ENCODE measurements around the gene UGT1A3.

The UGT1A3 gene

GRCh38 chr2:233768076-233768475 lies 39.2 kb downstream of the UGT1A3 start:
- H3K4me3 ChIP-seq (ENCODE audit: control insufficient read depth, low read depth, low read length), result no peak overlapping the region
- DNase-seq (ENCODE audit: low read depth), result no peak
- TF ChIP-seq CTCF (conservative IDR thresholded peaks at IDR 0.05; ENCODE audit: control insufficient read depth, insufficient read depth, low read depth, low read length), result no peak

- DNase-seq (ENCODE audit: low read depth), result no peak
- no peak overlapping the region for H3K4me3 ChIP-seq (ENCODE audit: control insufficient read depth, low read depth, low read length)
- no peak for TF ChIP-seq CTCF (conservative IDR thresholded peaks at IDR 0.05; ENCODE audit: control insufficient read depth, insufficient read depth, low read depth, low read length)
Measured at GRCh38 chr2:233769260-233769659, 40.4 kb downstream of the UGT1A3 start.

GRCh38 chr2:233772153-233772552 lies 43.3 kb downstream of the UGT1A3 start:
- TF ChIP-seq CTCF (conservative IDR thresholded peaks at IDR 0.05; ENCODE audit: control insufficient read depth, insufficient read depth, low read depth, low read length), result no peak

GRCh38 chr2:233772583-233772982 lies 43.7 kb downstream of the UGT1A3 start:
- TF ChIP-seq CTCF (conservative IDR thresholded peaks at IDR 0.05; ENCODE audit: control insufficient read depth, insufficient read depth, low read depth, low read length), result no peak
- H3K4me3 ChIP-seq (ENCODE audit: control insufficient read depth, low read depth, low read length), result no peak overlapping the region
- DNase-seq (ENCODE audit: low read depth), result no peak

More at GRCh38 chr2:233772153-233772552, 43.3 kb downstream of the UGT1A3 start:
- no peak overlapping the region for H3K4me3 ChIP-seq (ENCODE audit: control insufficient read depth, low read depth, low read length)
- DNase-seq (ENCODE audit: low read depth), result no peak

GRCh38 chr2:233773854-233774253 lies 45.0 kb downstream of the UGT1A3 start:
- TF ChIP-seq CTCF (conservative IDR thresholded peaks at IDR 0.05; ENCODE audit: control insufficient read depth, insufficient read depth, low read depth, low read length), result no peak
- no peak for DNase-seq (ENCODE audit: low read depth)
- no peak overlapping the region for H3K4me3 ChIP-seq (ENCODE audit: control insufficient read depth, low read depth, low read length)

GRCh38 chr2:233775414-233775813 lies 46.6 kb downstream of the UGT1A3 start:
- H3K4me3 ChIP-seq (ENCODE audit: control insufficient read depth, low read depth, low read length), result no peak overlapping the region
- no peak for TF ChIP-seq CTCF (conservative IDR thresholded peaks at IDR 0.05; ENCODE audit: control insufficient read depth, insufficient read depth, low read depth, low read length)
- DNase-seq (ENCODE audit: low read depth), result no peak

GRCh38 chr2:233778030-233778429 lies 49.2 kb downstream of the UGT1A3 start, which contains the start of gene MROH2A:
MROH2A (plus strand) TSS chr2:233778330; CDS start chr2:233779359, 1,029 bp downstream.
- H3K4me3 ChIP-seq (ENCODE audit: control insufficient read depth, low read depth, low read length), result no peak within 1 kb of the TSS
- no peak for TF ChIP-seq CTCF (conservative IDR thresholded peaks at IDR 0.05; ENCODE audit: control insufficient read depth, insufficient read depth, low read depth, low read length)

More at GRCh38 chr2:233778030-233778429, 49.2 kb downstream of the UGT1A3 start, which contains the start of gene MROH2A:
- no peak for DNase-seq (ENCODE audit: low read depth)

Data from fibroblast of mammary gland (primary cell).